Stimulated activated CD8-positive, alpha-beta memory T cell treated with anti-CD3 and anti-CD28 coated beads, Interleukin-4, amount 100 ng/mL, for 4 hours (primary cell): ENCODE data around the gene NPLOC4.

Source experiments
- DNase-seq, 2 donors: peaks; one replicate each; pipeline ENCODE4 v3.0.0-alpha.2; 2020; ENCODE audit warnings: low read depth in 2 of 2, low spot score in 1 of 2

Gene NPLOC4

GRCh38 chr17:81568416-81568815 is 68.5 kb downstream of the NPLOC4 start:
- DNase-seq: no peak

DNA sequence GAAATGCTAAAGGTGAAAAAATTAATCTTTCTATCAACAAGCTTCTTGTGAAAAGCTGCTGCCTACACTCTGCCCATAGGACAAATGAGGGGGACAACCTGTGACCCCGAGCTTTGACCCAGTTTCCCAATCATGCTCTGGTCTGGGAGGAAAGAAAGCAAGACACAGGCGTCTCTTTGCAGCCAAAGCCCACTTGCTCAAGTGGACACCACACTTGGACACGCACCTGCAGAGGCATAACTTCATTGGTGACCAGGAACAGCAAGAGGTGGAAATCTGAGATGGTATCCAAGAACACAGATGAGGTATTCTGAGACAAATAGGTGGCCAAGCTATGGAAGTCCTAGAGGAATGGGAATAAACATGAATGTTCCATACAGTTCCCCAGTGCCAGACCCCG is 69.7 kb downstream of the NPLOC4 start:
- no peak for DNase-seq

- no peak for DNase-seq
Observed at GRCh38 chr17:81566461-81567126, 70.3 kb downstream of the NPLOC4 start.

DNA sequence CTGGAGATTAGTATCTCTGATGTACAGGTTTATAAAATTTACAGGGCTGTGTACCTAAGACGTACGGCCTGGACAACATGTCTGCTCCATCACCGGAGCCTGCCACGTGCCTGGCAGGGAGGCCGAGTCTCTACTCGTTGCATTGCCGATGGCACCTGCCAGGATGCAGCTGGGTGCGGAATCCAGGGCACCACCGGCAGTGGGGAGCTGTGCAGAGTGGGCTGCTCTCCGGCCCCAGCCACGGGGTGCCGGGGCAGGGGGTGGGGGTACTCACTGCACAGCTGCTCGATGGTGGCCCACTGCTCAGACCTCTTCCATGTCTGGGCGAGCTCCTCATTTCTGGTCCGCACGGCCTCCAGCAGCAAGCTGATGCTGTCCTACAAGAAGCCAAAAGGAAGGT is 71.7 kb downstream of the NPLOC4 start:
- DNase-seq: no peak

DNA sequence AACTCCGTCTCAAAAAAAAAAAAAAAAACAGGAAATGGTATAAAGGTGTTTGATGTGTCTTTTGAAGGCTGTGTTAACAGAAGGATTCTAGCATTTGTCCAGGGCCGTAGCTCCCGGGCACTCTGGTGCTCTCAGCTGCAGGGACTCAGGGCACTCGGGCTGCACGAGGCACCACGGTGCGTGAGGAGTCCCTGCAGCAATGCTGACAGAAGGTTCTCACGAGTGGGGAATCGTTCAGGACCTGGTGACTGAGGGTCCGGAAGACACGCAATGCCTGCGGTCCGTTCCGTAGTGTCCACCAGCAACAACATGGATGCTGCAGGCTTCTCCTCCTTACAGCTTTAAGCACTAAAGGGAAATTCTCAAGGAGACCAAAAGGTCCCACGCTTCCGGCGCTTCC is 72.1 kb downstream of the NPLOC4 start:
- no peak for DNase-seq

DNA sequence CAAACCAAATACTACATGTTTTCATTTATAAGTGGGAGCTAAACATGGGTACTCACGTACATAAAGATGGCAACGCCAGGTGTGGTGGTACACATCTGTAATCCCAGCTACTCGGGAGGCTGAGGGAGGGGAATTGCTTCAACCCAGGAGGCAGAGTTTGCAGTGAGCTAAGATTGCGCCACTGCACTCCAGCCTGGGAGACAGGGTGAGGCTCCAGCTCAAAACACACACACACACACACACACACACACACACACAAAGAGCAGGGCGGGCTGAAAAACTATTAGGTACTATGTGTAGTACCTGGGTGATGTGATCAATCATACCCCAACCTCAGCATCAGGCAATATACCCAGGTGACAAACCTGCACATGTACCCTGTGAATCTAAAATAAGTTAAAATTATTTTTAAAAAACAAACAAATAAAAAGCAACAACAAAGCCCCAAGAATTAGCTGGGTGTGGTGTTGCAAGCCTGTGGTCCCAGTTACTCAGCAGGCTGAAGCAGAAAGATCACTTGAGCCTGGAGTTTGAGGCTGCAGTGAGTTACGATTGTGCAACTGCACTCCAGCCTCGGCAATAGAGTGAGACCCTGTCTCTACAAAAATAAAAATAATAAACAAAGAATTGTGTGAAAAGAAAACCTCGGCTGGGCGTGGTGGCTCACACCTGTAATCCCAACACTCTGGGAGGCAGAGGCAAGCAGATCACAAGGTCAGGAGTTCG is 72.9 kb downstream of the NPLOC4 start:
- no peak for DNase-seq

DNA sequence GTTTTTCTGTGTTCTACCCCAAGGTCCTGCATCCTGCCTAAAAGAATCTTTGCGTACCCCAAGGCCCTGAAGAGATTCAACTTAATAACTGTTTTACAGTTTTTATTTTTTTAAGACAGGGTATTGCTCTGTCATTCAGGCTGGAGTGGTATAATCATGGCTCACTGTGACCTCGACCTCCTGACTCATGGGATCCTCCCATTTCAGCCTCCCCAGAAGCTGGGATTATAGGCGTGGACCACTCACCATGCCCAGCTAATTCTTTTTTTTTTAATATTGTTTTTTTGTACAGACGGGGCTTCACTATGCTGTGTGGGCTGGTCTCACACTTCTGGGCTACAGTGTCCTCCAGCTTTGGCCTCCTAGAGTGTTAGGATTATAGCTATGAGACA is 75.4 kb downstream of the NPLOC4 start:
- DNase-seq: no peak

GRCh38 chr17:81558941-81559806 is 77.7 kb downstream of the NPLOC4 start:
- DNase-seq: no peak

- DNase-seq: no peak
Observed at GRCh38 chr17:81558115-81558468, 78.8 kb downstream of the NPLOC4 start.

DNA sequence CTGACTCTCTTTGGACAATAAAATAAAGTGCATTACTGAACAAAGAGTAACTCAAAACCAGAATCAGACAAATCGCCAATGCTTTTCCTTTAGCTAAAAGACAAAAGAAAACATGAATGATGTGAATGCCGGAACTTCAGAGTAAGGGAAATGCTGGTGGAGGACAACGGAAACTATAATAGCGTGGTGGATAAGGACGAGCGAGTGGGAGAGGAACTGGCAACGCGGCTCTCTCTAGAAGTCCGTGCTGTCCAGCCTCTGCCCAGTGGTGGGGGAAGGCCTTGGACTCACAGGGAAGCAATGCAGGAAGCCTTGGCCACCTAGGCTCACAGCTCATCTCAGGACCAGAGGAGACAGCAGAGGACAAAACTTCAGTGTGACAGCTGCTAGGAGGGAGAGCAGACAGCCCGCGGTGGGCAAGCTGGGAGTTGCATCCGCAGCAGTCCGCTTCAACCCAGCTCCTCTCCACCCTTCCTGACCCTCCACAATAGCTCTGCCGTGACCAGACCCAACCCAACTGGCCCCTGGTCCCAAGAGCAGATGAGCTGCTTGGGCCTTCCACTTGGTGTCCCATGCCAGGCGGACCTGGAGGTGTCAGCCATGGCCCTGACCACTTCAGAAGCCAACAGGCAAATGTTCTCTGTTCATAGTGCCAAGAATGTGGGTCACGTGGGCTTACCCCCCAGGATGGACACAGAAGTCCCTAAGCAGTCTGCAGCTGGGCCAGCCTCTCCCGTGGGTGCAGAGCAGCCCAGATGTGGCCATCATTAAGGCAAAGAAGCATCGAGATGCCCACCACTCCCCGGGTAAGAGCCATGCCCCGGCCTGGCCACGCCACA is 79.4 kb downstream of the NPLOC4 start:
- no peak for DNase-seq

DNA sequence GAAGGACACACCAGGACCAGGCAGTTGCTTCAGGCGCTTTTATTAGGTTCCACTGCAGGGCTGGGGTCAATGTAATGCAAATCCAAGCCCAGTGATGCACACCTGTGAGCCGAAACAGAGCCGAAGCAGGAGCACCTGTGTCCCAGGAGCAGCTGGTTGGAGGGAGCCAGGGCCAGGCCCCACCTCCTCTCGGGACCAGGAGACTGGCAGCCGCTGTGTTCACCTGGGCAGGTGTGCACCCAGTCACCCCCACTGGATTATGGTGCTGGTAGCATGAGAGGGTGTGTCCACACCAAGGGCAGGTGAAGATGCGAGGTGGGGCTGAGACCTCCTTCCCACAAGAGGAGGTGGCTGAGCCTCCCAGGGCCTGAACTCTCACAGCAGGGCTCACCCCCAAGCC is 80.0 kb downstream of the NPLOC4 start:
- no peak for DNase-seq

DNA sequence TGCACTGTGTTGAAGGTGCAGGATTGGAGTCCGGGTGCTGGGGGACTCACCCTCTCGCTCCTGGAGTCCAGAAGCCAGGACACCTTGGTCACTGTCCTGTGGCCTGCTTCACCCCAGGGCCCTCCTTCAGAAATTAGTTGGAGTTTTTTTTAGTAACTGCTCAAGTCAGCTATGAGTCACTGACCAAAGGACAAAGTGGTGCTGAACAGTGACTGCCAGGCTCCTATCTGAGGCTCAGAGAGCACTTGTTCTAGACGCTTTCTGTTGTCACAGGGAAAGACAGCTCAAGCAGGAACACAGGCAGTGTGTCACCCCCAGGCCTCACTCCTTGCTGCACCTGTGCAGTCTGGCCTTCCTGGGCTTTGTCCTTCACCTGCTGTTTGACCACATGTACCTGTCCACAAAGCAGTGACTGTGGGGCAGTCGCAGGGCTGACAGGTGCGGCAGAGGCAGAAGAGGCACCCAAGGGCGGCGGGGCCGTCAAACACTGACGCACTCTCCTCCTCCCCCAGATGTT is 80.7 kb downstream of the NPLOC4 start:
- no peak for DNase-seq

- DNase-seq: no peak
Observed at GRCh38 chr17:81553616-81554181, 83.2 kb downstream of the NPLOC4 start.

GRCh38 chr17:81553018-81553615 is 83.8 kb downstream of the NPLOC4 start:
- DNase-seq: peak; percentile 29 to 57

DNA sequence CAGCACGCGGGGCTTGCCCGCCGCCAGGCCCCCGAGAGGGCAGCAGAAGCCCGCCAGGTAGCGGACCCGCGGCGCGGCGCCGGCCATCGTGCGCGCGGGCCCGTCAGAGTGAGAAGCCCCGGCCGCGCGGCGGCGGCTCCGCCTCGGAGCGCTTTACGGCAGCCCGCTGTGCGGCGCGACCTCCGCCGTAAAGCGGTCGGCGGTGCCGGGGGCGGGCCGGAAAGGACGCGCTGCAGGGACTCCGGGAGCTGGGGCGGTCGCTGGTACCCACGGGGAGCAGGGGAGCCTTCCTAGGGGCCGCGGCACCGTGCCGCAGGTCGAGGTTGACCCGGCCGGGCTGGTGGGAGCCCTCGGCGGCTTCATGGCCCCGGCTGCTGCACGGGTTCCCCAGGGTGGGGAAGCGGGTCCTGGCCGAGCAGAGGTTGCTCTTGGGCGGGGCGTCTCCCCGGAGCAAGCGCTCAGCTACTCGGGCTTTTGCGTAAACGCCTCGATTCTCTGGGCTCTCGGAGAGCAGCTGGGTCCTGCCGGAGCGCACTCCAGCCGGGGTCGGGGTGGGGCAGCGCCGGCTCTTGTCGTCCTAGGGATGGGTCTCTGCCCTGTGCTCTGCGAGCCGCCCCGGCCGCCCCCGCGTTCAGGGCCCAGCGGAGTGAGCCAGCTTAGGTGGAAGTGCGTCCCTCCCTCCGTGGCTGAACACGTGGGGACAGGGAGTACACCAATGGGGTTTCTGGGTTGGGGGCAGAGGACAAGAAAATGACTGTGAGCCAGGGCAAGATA is 84.5 kb downstream of the NPLOC4 start, which contains the start of gene FAAP100:
TSS of gene FAAP100 (minus strand) at position 110 of the 774 bp plus-strand sequence. CDS start at position 87, 23 bp downstream.
- peak; percentile 44 to 61 for DNase-seq

DNA sequence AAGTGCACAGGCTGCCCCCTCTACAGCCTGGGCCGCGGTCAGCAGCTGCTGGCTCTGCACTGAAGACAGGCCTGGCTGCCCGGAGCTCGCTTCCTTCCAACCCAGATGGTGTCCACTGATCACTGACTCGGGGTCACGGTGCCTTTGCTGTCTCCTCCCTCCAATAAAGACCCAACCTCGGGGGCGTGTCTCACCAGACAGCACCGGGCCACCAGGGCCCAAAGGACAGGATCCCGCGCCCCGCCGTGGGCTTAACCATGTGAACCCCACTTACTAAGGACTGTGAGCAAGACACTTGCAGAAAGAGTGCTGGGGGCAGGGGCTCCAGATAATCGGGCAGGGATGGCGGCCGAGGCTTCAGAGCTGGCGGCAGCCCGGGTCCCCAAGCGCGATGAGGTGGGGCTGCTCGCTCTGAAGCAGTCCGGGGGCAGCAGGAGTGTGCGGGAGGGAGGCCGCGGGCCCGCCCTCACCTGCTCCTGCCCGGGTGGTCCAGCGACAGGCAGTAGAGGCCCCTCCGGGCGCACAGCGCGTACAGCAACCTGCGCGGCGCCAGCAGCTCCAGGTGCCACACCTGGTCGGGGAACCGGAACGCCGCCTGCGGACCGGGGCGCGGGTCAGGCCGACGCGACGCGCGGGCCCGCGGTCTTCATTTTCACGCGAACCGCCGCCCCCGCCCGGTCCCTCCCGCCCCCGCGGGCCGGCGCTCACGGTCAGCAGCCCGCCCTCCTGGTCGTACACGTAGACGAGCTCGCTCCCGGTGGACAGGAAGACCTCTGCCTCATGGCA is 85.3 kb downstream of the NPLOC4 start:
- DNase-seq: no peak

GRCh38 chr17:81550830-81551457 is 86.0 kb downstream of the NPLOC4 start:
- no peak for DNase-seq

DNA sequence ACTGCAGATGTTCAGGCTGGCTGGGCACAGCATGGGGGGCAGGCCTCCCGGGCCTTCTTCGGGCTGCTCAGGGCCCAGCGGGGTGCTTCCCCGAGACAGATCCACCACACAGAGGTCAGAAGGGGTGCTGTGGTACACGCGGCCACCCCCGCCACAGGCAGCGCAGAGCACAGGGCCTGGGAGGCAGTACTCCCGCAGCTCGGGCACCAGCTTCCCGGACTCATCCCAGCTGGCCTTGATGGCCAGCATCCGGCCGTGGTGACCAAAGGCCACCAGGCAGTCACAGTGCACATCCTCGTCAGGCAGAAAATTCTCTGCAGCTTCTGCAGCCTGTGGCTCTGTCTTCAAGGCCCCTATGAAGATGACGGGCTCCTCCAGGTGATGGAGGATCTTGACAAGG is 86.6 kb downstream of the NPLOC4 start:
- DNase-seq: no peak
